ENCODE results near the gene GUCA1A. TPM values are rescaled to one million over a fixed set of nuclear protein-coding genes. Genes with fewer than 3 reads are reported as not detected.

The GUCA1A gene
- total RNA-seq = not detected

DNA sequence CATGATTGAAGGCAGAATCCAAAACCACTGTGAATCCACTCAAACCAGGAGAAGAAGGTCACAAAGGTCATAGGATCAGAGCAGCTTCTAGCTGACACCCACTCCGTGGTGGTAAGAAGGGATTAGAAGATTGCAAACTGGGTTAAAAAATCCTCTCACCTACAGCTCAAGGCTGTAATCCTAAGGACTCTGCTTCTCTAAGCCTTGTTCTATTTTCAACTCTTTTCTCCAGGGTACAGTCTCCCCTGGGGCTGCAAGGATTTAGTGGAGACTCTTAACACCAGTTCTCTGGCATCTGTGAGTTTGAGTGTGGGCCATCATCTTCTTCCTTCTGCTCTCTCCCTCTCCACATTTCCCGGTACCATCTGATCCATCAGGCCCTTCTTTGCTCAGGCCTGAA lies at the start of gene GUCA1A:
GUCA1A (plus strand) TSS at position 264 of the 400 bp plus-strand sequence. CDS start 250 bp downstream, outside the sequence.
- Mint-ChIP-seq H3K9me3 (no peaks in the 10 kb centered on the region), H3K27me3 (peaks cover 0 to 2% of the 10 kb centered on the region in 2 donors), H3K4me3 (no peak within 1 kb of the TSS), H3K27ac (no peak within 1 kb of the TSS), H3K36me3 (no peaks in the 10 kb centered on the region), H3K4me1 (ENCODE audit: low read depth in 2 of 2) (no peaks in the 10 kb centered on the region)
- DNase-seq (ENCODE audit: low spot score) (no peak), ATAC-seq (no peak)

DNA sequence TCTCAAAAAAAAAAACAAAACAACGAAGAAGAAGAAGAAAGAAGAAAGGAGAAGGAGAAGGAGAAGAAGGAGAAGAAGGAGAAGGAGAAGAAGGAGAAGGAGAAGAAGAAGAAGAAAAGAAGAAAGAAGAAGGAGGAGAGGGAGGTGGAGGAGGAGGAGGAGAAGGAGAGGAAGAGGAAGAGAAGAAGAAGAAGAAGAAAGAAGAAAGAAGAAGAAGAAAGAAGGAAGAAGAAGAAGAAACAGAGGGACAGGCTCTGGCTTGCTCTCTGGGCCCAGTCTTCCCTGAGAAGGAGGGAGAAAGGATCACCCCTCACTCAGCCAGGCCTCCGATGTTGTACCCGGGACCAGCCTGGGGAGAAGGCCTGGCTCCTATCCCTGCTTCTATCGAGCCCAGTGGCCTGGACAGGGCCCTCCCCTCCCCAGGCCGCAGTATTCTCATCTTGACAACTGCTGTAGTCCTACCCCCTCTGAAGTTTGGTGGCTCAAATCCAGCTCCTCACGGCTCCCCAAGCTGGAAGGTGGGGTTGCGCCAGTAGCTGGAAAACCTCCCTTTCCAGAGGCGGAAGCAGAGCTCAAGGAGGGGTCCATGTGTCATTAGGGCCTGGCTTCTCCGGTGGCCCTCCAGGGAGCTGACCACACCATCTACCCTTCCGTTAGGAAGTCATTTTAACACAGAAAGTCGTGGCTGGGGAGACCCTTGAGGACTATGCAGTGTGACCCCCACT lies 49.6 kb upstream of the GUCA1A start:
- H3K27me3 Mint-ChIP-seq = peaks cover 0 to 2% of the 10 kb centered on the region in 2 donors
- H3K4me1 Mint-ChIP-seq (ENCODE audit: low read depth in 2 of 2) = no peaks in the 10 kb centered on the region
- no peak for ATAC-seq
- H3K36me3 Mint-ChIP-seq = no peaks in the 10 kb centered on the region
- H3K9me3 Mint-ChIP-seq = no peaks in the 10 kb centered on the region
- no peak for DNase-seq (ENCODE audit: low spot score)
- no peak overlapping the region for H3K27ac Mint-ChIP-seq
- no peak overlapping the region for H3K4me3 Mint-ChIP-seq

GRCh38 chr6:42124223-42124836 lies 48.8 kb upstream of the GUCA1A start:
- Mint-ChIP-seq H3K4me3 (no peak overlapping the region), H3K36me3 (no peaks in the 10 kb centered on the region), H3K4me1 (ENCODE audit: low read depth in 2 of 2) (no peaks in the 10 kb centered on the region), H3K27ac (no peak overlapping the region), H3K9me3 (no peaks in the 10 kb centered on the region), H3K27me3 (peaks cover 0 to 2% of the 10 kb centered on the region in 2 donors)
- DNase-seq (ENCODE audit: low spot score) = no peak
- peak; percentile 10 to 58 for ATAC-seq

- H3K27me3 Mint-ChIP-seq = peaks cover 0 to 3% of the 10 kb centered on the region in 2 donors
- no peak overlapping the region for H3K27ac Mint-ChIP-seq
- no peaks in the 10 kb centered on the region for H3K36me3 Mint-ChIP-seq
- no peak overlapping the region for H3K4me3 Mint-ChIP-seq
- no peak for DNase-seq (ENCODE audit: low spot score)
- ATAC-seq = no peak
- no peaks in the 10 kb centered on the region for H3K9me3 Mint-ChIP-seq
- no peaks in the 10 kb centered on the region for H3K4me1 Mint-ChIP-seq (ENCODE audit: low read depth in 2 of 2)
These were observed 47.9 kb upstream of the GUCA1A start for GRCh38 chr6:42125231-42125630.

- Mint-ChIP-seq H3K4me3 (no peak overlapping the region), H3K9me3 (no peaks in the 10 kb centered on the region), H3K4me1 (ENCODE audit: low read depth in 2 of 2) (no peaks in the 10 kb centered on the region), H3K27me3 (peaks cover 0 to 5% of the 10 kb centered on the region in 2 donors), H3K27ac (no peak overlapping the region), H3K36me3 (no peaks in the 10 kb centered on the region)
- no peak for ATAC-seq
- DNase-seq (ENCODE audit: low spot score) = no peak
These were observed 47.5 kb upstream of the GUCA1A start for GRCh38 chr6:42125663-42126062.

GRCh38 chr6:42128460-42129359 lies 44.5 kb upstream of the GUCA1A start:
- ATAC-seq = no peak
- Mint-ChIP-seq H3K27me3 (peaks cover 0 to 5% of the 10 kb centered on the region in 2 donors), H3K36me3 (no peaks in the 10 kb centered on the region), H3K9me3 (no peaks in the 10 kb centered on the region), H3K4me3 (no peak overlapping the region), H3K4me1 (ENCODE audit: low read depth in 2 of 2) (no peaks in the 10 kb centered on the region), H3K27ac (no peak overlapping the region)
- no peak for DNase-seq (ENCODE audit: low spot score)

DNA sequence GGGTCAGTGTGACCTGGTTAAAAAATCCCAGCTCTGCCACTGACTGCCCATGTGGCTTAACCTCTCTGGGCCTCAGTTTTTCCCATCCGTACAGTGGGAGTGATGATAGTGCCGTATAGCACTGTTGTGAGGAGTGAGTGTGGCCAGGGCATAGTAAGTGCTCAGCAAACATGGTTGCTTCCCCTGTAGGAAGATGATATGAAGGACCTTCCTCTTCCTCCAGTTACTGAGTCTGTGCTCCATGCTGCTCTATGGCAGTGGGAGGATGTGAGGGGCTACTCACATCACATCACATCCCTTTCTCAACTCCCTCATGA lies 43.8 kb upstream of the GUCA1A start:
- no peaks in the 10 kb centered on the region for H3K4me1 Mint-ChIP-seq (ENCODE audit: low read depth in 2 of 2)
- H3K4me3 Mint-ChIP-seq = no peak overlapping the region
- H3K27me3 Mint-ChIP-seq = peaks cover 0 to 5% of the 10 kb centered on the region in 2 donors
- no peak overlapping the region for H3K27ac Mint-ChIP-seq
- ATAC-seq (no peak), DNase-seq (ENCODE audit: low spot score) (no peak)
- no peaks in the 10 kb centered on the region for H3K36me3 Mint-ChIP-seq
- H3K9me3 Mint-ChIP-seq = no peaks in the 10 kb centered on the region

DNA sequence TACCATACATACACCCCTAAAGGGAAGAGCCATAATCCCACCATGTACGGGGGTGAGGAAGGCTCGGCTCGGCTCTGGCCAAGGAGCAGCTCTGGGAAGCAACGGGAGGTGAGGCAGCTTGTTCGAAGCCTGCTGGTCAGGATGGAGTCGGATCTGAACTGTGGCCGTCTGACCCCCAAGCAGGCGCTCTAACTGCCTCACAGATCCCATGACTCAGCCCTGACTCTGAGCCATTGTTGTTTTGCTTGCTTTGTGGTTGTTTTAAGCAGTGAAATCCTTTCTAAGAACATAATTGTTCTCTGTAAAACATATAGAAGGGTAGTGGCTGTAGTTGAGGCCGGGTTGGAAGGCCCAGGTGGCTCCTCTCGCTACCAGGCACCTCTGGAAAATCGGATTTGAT lies 41.6 kb upstream of the GUCA1A start:
- Mint-ChIP-seq H3K27ac (no peak overlapping the region), H3K27me3 (peaks cover 0 to 5% of the 10 kb centered on the region in 2 donors), H3K4me3 (no peak overlapping the region), H3K4me1 (ENCODE audit: low read depth in 2 of 2) (peaks cover 0 to 2% of the 10 kb centered on the region in 2 donors), H3K36me3 (no peaks in the 10 kb centered on the region), H3K9me3 (no peaks in the 10 kb centered on the region)
- DNase-seq (ENCODE audit: low spot score) = no peak
- ATAC-seq = no peak

GRCh38 chr6:42133926-42134325 lies 39.2 kb upstream of the GUCA1A start:
- no peaks in the 10 kb centered on the region for H3K9me3 Mint-ChIP-seq
- H3K27me3 Mint-ChIP-seq = peaks cover 0 to 2% of the 10 kb centered on the region in 2 donors
- H3K4me3 Mint-ChIP-seq = no peak overlapping the region
- H3K36me3 Mint-ChIP-seq = no peaks in the 10 kb centered on the region
- peaks cover 0 to 4% of the 10 kb centered on the region in 2 donors for H3K4me1 Mint-ChIP-seq (ENCODE audit: low read depth in 2 of 2)
- ATAC-seq (no peak), DNase-seq (ENCODE audit: low spot score) (peak; percentile 8)
- no peak overlapping the region for H3K27ac Mint-ChIP-seq

GRCh38 chr6:42135161-42135560 lies 38.0 kb upstream of the GUCA1A start:
- Mint-ChIP-seq H3K4me1 (ENCODE audit: low read depth in 2 of 2) (peaks cover 0 to 4% of the 10 kb centered on the region in 2 donors), H3K27ac (no peak overlapping the region), H3K9me3 (no peaks in the 10 kb centered on the region), H3K4me3 (no peak overlapping the region), H3K27me3 (peaks cover 0 to 2% of the 10 kb centered on the region in 2 donors), H3K36me3 (no peaks in the 10 kb centered on the region)
- no peak for ATAC-seq
- peak; percentile 12 for DNase-seq (ENCODE audit: low spot score)

GRCh38 chr6:42135722-42136121 lies 37.4 kb upstream of the GUCA1A start:
- Mint-ChIP-seq H3K9me3 (no peaks in the 10 kb centered on the region), H3K4me3 (no peak overlapping the region), H3K27ac (no peak overlapping the region), H3K36me3 (no peaks in the 10 kb centered on the region), H3K4me1 (ENCODE audit: low read depth in 2 of 2) (peaks cover 0 to 4% of the 10 kb centered on the region in 2 donors), H3K27me3 (peaks cover under 1 to 2% of the 10 kb centered on the region in 2 donors)
- ATAC-seq (no peak), DNase-seq (ENCODE audit: low spot score) (no peak)

DNA sequence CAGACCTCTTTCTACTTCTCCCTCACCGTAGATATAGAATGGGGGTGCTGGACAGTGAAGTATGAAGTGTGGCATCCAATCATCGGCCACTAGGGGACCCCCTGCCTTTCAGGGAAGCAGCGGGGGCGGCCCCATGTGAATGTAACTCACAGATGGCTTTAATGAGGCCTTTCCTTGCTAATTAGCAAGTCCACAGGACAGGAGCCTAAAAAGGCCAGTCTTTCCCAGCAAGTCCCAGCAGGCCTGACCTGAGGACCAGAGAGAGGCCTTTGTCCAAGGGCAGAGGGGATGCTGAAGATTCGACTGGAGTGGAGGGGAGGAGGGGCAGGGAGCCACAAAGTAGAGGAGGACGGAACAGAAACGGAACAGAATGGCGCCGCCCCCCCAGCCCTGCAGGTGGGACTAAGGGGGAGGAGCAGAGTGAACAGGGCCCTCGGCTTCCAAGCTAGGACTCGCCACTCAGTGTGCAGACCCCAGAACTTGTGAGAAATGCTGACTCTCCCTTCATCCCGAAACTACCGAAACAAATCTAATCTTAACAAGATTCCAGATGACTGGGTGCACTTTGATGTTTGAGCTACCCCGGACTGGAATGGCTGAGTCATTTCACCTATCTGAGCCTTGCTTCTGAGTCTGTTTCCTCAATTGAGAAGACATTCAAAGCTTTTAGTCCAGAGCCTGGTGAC lies 36.5 kb upstream of the GUCA1A start:
- Mint-ChIP-seq H3K4me3 (no peak overlapping the region), H3K27ac (no peak overlapping the region), H3K36me3 (no peaks in the 10 kb centered on the region), H3K4me1 (ENCODE audit: low read depth in 2 of 2) (peaks cover 0 to 4% of the 10 kb centered on the region in 2 donors), H3K27me3 (peaks cover 8% of the 10 kb centered on the region in 2 donors), H3K9me3 (no peaks in the 10 kb centered on the region)
- peak in 1 of 2 donors; percentile 36 for ATAC-seq
- DNase-seq (ENCODE audit: low spot score) = no peak

- DNase-seq (ENCODE audit: low spot score) = no peak
- H3K4me1 Mint-ChIP-seq (ENCODE audit: low read depth in 2 of 2) = peaks cover 0 to 4% of the 10 kb centered on the region in 2 donors
- H3K27me3 Mint-ChIP-seq = peaks cover 8% of the 10 kb centered on the region in 2 donors
- no peaks in the 10 kb centered on the region for H3K9me3 Mint-ChIP-seq
- no peak overlapping the region for H3K4me3 Mint-ChIP-seq
- ATAC-seq = no peak
- H3K27ac Mint-ChIP-seq = no peak overlapping the region
- no peaks in the 10 kb centered on the region for H3K36me3 Mint-ChIP-seq
These were observed 35.9 kb upstream of the GUCA1A start for GRCh38 chr6:42137194-42137753.
